GM21360 (cell line): ENCODE measurements around the gene ZFAND4.
A peak's percentile ranks its signal among the peaks of the same experiment; 100 is the strongest.
"Not testable (repeated sequence)": the region's sequence is repeated elsewhere in the genome, so short reads cannot be mapped to it uniquely, and the experiment has no call there.

Experiments used
- ATAC-seq: cut with Tn5 transposase; IDR thresholded peaks from one replicate; pipeline ENCODE4 v1.9.1; 2021; ENCODE audit warnings: mild to moderate bottlenecking, moderate library complexity; ENCODE audit not compliant: unreplicated experiment

The ZFAND4 gene

GRCh38 chr10:45672181-45673073 is at the start of gene ZFAND4:
Gene ZFAND4, minus strand, starts transcription at chr10:45672772. Its CDS starts 9,047 bp downstream, at chr10:45663725.
- peak; percentile 97 for ATAC-seq

GRCh38 chr10:45721503-45721902 is 48.9 kb upstream of the ZFAND4 start:
- ATAC-seq, result not testable (repeated sequence)

- not testable (repeated sequence) for ATAC-seq
These were observed 45.1 kb upstream of the ZFAND4 start for GRCh38 chr10:45717642-45718041.

- ATAC-seq, result not testable (repeated sequence)
These were observed 44.5 kb upstream of the ZFAND4 start for GRCh38 chr10:45717053-45717452.

DNA sequence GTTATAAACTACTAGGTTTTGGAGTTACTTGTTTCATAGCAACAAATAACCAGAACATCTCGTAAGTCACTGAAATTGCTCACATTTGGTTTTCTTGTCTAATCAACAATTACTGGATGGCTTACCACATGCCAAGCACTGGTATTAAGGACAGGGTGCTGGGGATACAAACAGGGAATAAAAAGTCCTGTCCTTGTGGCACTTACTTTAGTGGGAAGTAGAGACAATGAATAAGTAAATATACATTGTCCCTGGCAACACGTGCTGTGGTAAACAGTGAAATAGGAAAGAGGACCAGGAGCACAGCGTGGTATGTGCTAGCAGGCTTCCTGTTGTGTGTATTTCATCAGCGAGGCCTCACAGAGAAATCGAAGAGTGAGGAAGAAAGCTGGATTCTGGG is 38.7 kb upstream of the ZFAND4 start:
- not testable (repeated sequence) for ATAC-seq

DNA sequence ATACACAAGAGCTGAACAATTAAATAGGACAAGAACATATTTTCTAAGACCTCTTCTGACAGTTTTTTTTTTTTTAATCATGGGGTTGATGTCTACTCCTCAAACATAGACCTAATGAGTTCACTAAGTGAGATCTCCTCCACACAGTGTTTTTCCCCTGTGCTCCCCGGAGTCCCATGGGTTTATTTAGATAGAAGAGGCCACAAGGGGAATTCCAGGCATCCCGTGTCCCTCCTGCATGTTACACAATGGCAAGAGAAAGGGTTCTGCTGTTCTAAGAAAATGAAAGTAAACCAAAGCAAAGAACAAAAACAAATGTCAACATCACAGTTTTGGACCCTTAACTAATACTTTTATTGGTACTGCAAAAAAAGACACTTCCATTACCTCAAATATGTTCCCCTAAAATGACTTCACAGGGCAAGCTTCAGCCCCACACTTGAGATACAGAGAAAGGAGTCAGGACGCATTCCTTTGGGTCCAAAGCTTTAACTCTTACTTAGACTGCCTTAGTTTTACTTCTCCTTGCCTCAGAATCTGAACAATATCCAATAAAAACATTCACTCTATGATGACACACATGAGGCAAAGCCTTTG is 37.7 kb upstream of the ZFAND4 start:
- peak; percentile 86 for ATAC-seq

DNA sequence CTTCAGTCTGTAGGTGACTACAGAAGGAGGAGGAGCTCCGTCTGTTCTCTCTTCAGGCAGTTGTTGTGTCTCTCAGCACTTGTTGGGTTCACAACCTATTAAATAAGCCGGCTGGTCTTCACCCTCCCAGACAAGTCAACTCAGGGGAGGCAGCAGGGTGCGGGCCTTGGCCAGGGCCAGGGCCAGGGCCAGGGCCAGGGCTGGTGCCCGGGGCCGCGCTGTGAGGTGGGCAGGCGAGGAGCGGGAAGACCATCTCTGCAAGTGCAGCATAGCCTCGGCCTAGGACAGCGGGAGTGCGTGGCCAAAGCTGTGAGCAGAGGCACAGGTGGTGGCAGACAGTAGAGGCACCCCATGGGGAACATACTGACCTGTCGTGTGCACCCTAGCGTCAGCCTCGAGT is 5.9 kb upstream of the ZFAND4 start:
- ATAC-seq, result not testable (repeated sequence)

DNA sequence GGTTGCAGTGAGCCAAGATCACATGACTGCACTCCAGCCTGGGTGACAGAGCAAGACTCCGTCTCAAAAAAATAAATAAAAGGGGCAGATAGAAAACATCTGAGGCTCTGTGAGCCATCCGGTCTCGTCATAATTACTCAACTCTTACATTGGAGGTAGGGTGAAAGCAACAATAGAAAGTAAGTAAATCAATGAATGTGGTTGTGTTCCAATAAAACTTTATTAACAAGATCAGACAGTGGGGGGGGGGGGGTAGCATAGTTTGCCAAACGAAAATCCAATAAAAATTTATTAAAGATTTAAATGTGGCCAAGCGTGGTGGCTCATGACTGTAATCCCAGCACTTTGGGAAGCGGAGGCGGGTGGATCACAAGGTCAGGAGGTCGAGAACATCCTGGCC is 2.8 kb upstream of the ZFAND4 start:
- no peak for ATAC-seq

DNA sequence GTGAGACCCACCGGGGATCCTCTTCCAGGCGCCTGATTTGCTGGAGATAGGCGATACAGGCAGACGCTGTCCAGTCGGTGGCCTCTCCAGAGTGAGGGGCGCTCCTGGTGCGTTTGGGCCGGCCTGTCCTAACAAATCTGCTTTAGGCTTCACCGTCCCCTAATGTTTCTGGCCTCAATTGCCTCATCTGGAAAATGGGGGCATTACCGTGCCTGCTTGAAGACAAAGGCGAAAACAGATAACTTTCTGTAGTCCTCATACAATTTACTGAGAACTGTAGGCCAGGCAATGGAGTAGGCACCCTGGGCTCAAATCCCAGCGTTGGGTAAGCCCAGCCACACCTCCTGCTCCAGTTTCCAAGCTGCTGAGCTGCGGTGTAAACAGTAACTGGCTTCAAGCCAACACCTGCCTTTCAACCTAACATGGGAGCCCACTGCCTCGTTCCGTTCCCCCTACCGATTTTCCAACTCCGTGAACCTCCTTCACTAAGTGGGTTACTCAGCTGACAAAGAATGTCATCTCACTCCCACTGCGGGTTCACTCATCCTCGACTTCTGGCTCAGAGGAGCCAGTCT is 589 bp upstream of the ZFAND4 start:
- ATAC-seq, result no peak

DNA sequence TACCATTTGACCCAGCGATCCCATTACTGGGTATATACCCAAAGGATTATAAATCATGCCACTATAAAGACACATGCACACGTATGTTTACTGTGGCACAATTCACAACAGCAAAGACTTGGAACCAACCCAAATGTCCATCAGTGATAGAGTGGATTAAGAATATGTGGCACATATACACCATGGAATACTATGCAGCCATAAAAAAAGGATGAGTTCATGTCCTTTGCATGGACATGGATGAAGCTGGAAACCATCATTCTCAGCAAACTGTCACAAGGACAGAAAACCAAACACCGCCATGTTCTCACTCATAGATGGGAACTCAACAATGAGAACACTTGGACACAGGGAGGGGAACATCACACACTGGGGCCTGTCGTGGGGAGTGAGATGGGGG is 1.3 kb downstream of the ZFAND4 start:
- ATAC-seq, result not testable (repeated sequence)

DNA sequence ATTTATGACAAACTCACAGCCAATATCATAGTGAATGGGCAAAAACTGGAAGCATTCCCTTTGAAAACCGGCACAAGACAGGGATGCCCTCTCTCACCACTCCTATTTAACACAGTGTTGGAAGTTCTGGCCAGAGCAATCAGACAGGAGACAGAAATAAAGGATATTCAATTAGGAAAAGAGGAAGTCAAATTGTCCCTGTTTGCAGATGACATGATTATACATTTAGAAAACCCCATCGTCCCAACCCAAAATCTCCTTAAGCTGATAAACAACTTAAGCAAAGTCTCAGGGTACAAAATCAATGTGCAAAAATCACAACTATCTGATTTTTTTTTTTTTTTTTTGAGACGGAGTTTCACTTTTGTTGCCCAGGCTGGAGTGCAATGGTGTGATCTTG is 2.7 kb downstream of the ZFAND4 start:
- not testable (repeated sequence) for ATAC-seq

GRCh38 chr10:45660876-45661411 is 11.6 kb downstream of the ZFAND4 start:
- ATAC-seq, result no peak

- ATAC-seq, result no peak
These were observed 15.3 kb downstream of the ZFAND4 start for GRCh38 chr10:45657033-45657926.

DNA sequence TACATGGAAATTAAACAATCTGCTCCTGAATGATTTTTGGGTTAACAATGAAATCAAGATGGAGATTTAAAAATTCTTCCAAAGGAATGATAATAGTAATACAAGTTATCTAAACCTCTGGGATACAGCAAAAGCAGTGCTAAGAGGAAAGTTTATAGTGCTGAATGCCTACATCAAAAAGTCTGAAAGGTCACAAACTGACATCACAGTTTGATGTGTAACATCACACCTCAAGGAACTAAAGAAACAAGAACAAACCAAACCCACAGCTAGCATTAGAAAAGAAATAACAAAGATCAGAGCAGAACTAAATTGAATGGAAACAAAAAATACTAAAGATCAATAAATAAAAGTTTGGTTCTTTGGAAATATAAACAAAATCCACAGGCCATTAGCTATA is 17.4 kb downstream of the ZFAND4 start:
- ATAC-seq, result no peak

DNA sequence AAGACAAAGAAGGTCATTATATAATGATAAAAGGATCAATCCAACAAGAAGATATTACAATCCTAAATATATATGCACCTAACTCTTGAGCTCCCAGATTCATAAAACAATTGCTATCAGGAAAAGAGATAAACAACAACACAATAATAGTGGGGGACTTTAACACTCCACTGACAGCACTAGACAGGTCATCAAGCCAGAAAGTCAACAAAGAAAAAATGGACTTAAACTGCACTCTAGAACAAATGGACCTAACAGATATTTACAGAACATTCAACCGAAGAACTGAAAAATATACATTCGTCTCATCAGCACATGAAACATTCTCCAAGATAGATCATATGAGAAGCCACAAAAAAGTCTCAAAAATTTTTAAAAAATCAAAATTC is 17.8 kb downstream of the ZFAND4 start:
- ATAC-seq, result not testable (repeated sequence)

GRCh38 chr10:45653454-45653853 is 19.1 kb downstream of the ZFAND4 start:
- no peak for ATAC-seq

- no peak for ATAC-seq
These were observed 20.1 kb downstream of the ZFAND4 start for GRCh38 chr10:45652511-45652910.

GRCh38 chr10:45649296-45649695 is 23.3 kb downstream of the ZFAND4 start:
- ATAC-seq, result no peak

DNA sequence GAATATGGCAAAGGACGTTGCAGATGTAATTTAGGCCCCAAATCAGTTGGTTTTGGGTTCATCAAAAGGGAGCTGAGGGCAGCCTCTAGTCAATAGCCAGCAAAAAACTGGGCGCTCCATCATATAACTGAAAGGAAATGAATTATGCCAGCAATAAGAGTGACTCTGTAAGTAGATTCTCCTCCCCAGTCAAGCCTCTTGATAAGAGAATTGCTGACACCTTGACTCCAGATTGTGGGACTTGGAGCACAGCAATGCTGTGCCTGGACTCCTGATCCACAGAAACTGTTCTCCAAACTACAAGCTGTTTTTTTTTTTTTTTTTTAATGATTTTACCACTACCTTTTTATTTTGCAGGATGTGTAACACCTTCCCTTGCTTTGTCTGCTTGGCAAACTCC is 25.5 kb downstream of the ZFAND4 start:
- no peak for ATAC-seq

DNA sequence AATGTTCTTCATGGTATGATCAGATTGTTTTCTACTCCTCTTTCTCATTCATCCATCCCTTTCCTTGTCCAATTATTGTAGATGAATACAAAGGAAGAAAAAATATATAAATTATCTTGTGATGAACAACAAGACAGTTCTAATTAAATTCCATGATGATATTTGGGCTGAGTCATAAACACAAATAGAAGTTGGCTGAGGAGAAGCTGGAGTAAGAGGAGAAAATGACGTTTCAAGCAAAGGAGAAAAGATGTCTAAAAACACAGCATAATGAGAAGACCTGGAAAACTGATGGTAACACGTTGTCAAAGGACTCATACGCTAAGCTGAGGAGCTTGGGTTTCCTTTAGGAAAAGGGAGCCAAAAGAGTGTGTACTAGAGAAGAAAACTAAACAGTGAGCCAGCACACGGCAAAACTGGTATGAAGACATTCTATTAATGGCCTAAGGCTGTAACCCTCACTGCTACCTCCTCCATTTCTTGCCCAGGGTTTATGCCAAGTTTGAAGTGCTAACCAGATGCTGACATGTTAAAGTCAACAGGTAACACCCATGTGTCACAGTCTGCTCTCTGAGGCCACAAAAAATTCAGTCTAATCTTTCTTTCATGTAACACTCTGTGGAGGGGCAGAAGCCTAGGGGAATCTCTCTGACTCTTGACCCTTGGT is 26.1 kb downstream of the ZFAND4 start:
- no peak for ATAC-seq
